AG09309 (cell line): ENCODE data around the gene PEAK3.
A peak's percentile ranks its signal among the peaks of the same experiment; 100 is the strongest.

Experiments used
- DNase-seq: peaks from one replicate; pipeline ENCODE4 v3.0.0-alpha.2; 2010; ENCODE audit warnings: low read depth
- H3K4me3 ChIP-seq: 2 replicates; pipeline ENCODE4 v1.5.1; 2011; ENCODE audit warnings: mild to moderate bottlenecking, low read depth, low read length, moderate library complexity; ENCODE audit not compliant: control insufficient read depth
- CTCF ChIP-seq: IDR thresholded peaks from 2 replicates; pipeline ENCODE4 v1.5.1; 2011; ENCODE audit warnings: mild to moderate bottlenecking, low read depth, low read length, inconsistent platforms; ENCODE audit not compliant: insufficient read depth, control insufficient read depth; ENCODE audit errors: missing control alignments

PEAK3 gene

GRCh38 chr19:2274185-2274711, 7.7 kb downstream of the PEAK3 start:
- H3K4me3 ChIP-seq = peak overlapping the region; percentile 37; the same call in 1 of the 2 replicates
- no peak for TF ChIP-seq CTCF
- DNase-seq = no peak

- peak; percentile 77 for TF ChIP-seq CTCF
- no peak for DNase-seq
- peak overlapping the region; percentile 45 for H3K4me3 ChIP-seq
Observed at GRCh38 chr19:2273356-2274184, 8.4 kb downstream of the PEAK3 start.

GRCh38 chr19:2271234-2272103, 10.5 kb downstream of the PEAK3 start:
- TF ChIP-seq CTCF = no peak
- no peak for DNase-seq

GRCh38 chr19:2270423-2271233, 11.3 kb downstream of the PEAK3 start:
- no peak for TF ChIP-seq CTCF
- peak overlapping the region; percentile 90 for H3K4me3 ChIP-seq
- DNase-seq = no peak

More at GRCh38 chr19:2271234-2272103, 10.5 kb downstream of the PEAK3 start:
- peak overlapping the region; percentile 90 for H3K4me3 ChIP-seq

- H3K4me3 ChIP-seq = peak overlapping the region; percentile 90
- DNase-seq = no peak
- TF ChIP-seq CTCF = no peak
Observed at GRCh38 chr19:2270157-2270422, 11.9 kb downstream of the PEAK3 start.

- TF ChIP-seq CTCF = no peak
- peak overlapping the region; percentile 90 for H3K4me3 ChIP-seq
- peak; percentile 84 for DNase-seq
Observed at GRCh38 chr19:2269244-2270156, 12.5 kb downstream of the PEAK3 start.
